ENCODE results near the gene HMGCS1. TPM values are rescaled to one million over a fixed set of nuclear protein-coding genes. Genes with fewer than 3 reads are reported as not detected.

Gene HMGCS1
- total RNA-seq, 4 donors from 2014 or later, result 11.1 to 19.9 (median 12.7) TPM

GRCh38 chr5:43348861-43349363, 35.7 kb upstream of the HMGCS1 start:
- Histone ChIP-seq H3K27ac (replicated peaks in 1 of 4) (no peak overlapping the region), H3K4me3 (no peak overlapping the region), H3K36me3 (no peaks in the 10 kb centered on the region), H3K4me1 (no peaks in the 10 kb centered on the region), H3K9me3 (no peaks in the 10 kb centered on the region), H3K27me3 (no peaks in the 10 kb centered on the region)
- peak; percentile 70 for DNase-seq (ENCODE audit: extremely low spot score)
- 94% methylated on average over 1 of the region's 1 CpG for WGBS
- TF ChIP-seq POLR2AphosphoS5 (IDR thresholded peaks at IDR 0.05), result no peak
- no peak for TF ChIP-seq CTCF (IDR thresholded peaks at IDR 0.05)
- TF ChIP-seq EP300 (IDR thresholded peaks at IDR 0.05), result no peak
- TF ChIP-seq POLR2A (IDR thresholded peaks at IDR 0.05; ENCODE audit: low read depth), result no peak
- intact Hi-C loops (cut with DNase I), result no loop called here

- Histone ChIP-seq H3K4me1 (no peaks in the 10 kb centered on the region), H3K36me3 (no peaks in the 10 kb centered on the region), H3K27ac (replicated peaks in 1 of 4) (no peak overlapping the region), H3K27me3 (no peaks in the 10 kb centered on the region), H3K9me3 (no peaks in the 10 kb centered on the region), H3K4me3 (no peak overlapping the region)
- TF ChIP-seq POLR2AphosphoS5 (IDR thresholded peaks at IDR 0.05) (no peak), EP300 (IDR thresholded peaks at IDR 0.05) (no peak), CTCF (IDR thresholded peaks at IDR 0.05) (no peak), POLR2A (IDR thresholded peaks at IDR 0.05; ENCODE audit: low read depth) (no peak)
- DNase-seq (ENCODE audit: extremely low spot score), result peak; percentile 50
- 82% methylated on average over 3 of the region's 4 CpGs for WGBS
- intact Hi-C loops (cut with DNase I), result no loop called here
Measured at GRCh38 chr5:43348207-43348606, 35.0 kb upstream of the HMGCS1 start.

GRCh38 chr5:43338862-43339261, 25.6 kb upstream of the HMGCS1 start:
- no peaks in the 10 kb centered on the region for H3K4me1 ChIP-seq
- 74% methylated on average over 1 of the region's 1 CpG for WGBS
- H3K4me3 ChIP-seq, result no peak overlapping the region
- DNase-seq (ENCODE audit: extremely low spot score), result no peak
- intact Hi-C loops (cut with DNase I), result no loop called here
- H3K27me3 ChIP-seq, result no peaks in the 10 kb centered on the region
- H3K36me3 ChIP-seq, result no peaks in the 10 kb centered on the region
- TF ChIP-seq POLR2A (IDR thresholded peaks at IDR 0.05; ENCODE audit: low read depth) (no peak), POLR2AphosphoS5 (IDR thresholded peaks at IDR 0.05) (no peak), CTCF (IDR thresholded peaks at IDR 0.05) (no peak), EP300 (IDR thresholded peaks at IDR 0.05) (no peak)
- no peak overlapping the region for H3K27ac ChIP-seq (replicated peaks in 1 of 4)
- H3K9me3 ChIP-seq, result peaks cover 0 to 28% (median 23%) of the 10 kb centered on the region in 4 donors

GRCh38 chr5:43336159-43336558, 22.9 kb upstream of the HMGCS1 start:
- no peak overlapping the region for H3K4me3 ChIP-seq
- no peak overlapping the region for H3K27ac ChIP-seq (replicated peaks in 1 of 4)
- H3K4me1 ChIP-seq, result no peaks in the 10 kb centered on the region
- H3K27me3 ChIP-seq, result no peaks in the 10 kb centered on the region
- DNase-seq (ENCODE audit: extremely low spot score), result no peak
- peaks cover 0 to 25% (median 21%) of the 10 kb centered on the region in 4 donors for H3K9me3 ChIP-seq
- WGBS, result 92% methylated on average over 2 of the region's 2 CpGs
- intact Hi-C loops (cut with DNase I), result no loop called here
- no peaks in the 10 kb centered on the region for H3K36me3 ChIP-seq
- no peak for TF ChIP-seq POLR2A (IDR thresholded peaks at IDR 0.05; ENCODE audit: low read depth)
- no peak for TF ChIP-seq CTCF (IDR thresholded peaks at IDR 0.05)
- no peak for TF ChIP-seq EP300 (IDR thresholded peaks at IDR 0.05)
- TF ChIP-seq POLR2AphosphoS5 (IDR thresholded peaks at IDR 0.05), result no peak

- Histone ChIP-seq H3K36me3 (no peaks in the 10 kb centered on the region), H3K4me1 (no peaks in the 10 kb centered on the region), H3K9me3 (peaks cover 0 to 21% (median 16%) of the 10 kb centered on the region in 4 donors), H3K4me3 (no peak overlapping the region), H3K27ac (replicated peaks in 1 of 4) (no peak overlapping the region), H3K27me3 (no peaks in the 10 kb centered on the region)
- TF ChIP-seq CTCF (IDR thresholded peaks at IDR 0.05) (no peak), EP300 (IDR thresholded peaks at IDR 0.05) (no peak), POLR2AphosphoS5 (IDR thresholded peaks at IDR 0.05) (no peak), POLR2A (IDR thresholded peaks at IDR 0.05; ENCODE audit: low read depth) (no peak)
- no peak for DNase-seq (ENCODE audit: extremely low spot score)
- intact Hi-C loops (cut with DNase I), result no loop called here
- WGBS, result 85% methylated on average over 4 of the region's 4 CpGs
Measured at GRCh38 chr5:43335681-43336080, 22.5 kb upstream of the HMGCS1 start.
